ENCODE results near the gene PRAMEF2.
"Not testable (repeated sequence)": the region's sequence is repeated elsewhere in the genome, so short reads cannot be mapped to it uniquely, and the experiment has no call there.

Gene PRAMEF2, protein sequence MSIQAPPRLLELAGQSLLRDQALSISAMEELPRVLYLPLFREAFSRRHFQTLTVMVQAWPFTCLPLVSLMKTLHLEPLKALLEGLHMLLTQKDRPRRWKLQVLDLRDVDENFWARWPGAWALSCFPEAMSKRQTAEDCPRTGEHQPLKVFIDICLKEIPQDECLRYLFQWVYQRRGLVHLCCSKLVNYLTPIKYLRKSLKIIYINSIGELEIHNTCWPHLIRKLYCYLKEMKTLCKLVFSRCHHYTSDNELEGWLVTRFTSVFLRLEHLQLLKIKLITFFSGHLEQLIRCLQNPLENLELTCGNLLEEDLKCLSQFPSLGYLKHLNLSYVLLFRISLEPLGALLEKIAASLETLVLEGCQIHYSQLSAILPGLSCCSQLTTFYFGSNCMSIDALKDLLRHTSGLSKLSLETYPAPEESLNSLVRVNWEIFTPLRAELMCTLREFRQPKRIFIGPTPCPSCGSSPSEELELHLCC

DNA sequence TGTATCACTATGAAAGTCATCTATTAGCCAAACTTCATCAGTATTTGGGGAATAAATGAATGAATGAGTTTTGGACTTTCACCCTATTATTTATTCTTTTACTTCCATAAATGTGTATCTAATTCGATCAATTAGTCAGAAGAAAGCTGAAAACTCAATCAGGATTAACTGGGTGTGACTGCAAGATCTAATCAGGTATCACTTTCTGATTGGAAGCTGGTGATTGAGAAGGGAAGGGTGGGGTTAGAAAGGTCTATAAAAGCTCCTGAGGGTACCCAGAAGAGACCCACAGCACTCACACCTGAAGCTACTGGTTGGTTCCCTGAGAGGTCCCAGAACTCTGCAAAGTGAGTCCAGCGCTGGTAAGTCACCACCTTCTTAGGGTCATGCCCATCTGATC lies at the start of gene PRAMEF2:
PRAMEF2 (plus strand) TSS at position 301 of the 400 bp plus-strand sequence. CDS start 1,924 bp downstream, outside the sequence.
- not testable (repeated sequence) for H4K20me1 ChIP-seq; H3K36me3 ChIP-seq; H3K4me2 ChIP-seq; H3K27me3 ChIP-seq; H3K4me1 ChIP-seq; H3K9me3 ChIP-seq (replicated peaks in 1 of 11); H3K27ac ChIP-seq; H3K4me3 ChIP-seq; H3K9ac ChIP-seq

DNA sequence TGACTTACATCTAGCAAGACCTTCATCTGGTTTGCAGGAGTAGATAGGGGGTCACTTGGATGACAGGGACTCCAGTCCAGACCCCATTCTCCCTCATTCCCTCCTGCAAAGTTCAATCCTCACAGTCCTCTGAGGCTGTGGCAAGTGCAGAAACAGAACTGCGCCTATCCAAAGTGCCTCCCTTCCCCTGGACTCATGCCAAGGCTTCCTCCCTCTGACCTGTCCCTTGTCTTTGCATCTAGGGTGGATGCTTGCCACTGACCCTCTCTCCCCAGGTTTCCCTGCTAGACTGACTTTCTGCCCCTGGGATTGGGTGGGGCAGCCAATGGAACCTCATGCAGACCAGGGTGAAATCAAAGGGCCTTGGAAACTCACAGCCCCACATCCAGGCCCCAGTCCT lies 47.0 kb upstream of the PRAMEF2 start:
- Histone ChIP-seq H3K27me3 (no peaks in the 10 kb centered on the region), H3K36me3 (no peaks in the 10 kb centered on the region), H3K27ac (no peak overlapping the region), H3K4me3 (no peak overlapping the region), H4K20me1 (no peaks in the 10 kb centered on the region; a peak in 2 of 22 replicates), H3K4me1 (no peaks in the 10 kb centered on the region), H3K4me2 (no peak overlapping the region), H3K9ac (no peak overlapping the region), H3K9me3 (replicated peaks in 1 of 11) (peaks cover 0 to 7% (median 2%) of the 10 kb centered on the region in 11 experiments; a peak in 11 of 22 replicates)
- no peak for TF ChIP-seq Cebpa-rat (IDR thresholded peaks at IDR 0.05)

DNA sequence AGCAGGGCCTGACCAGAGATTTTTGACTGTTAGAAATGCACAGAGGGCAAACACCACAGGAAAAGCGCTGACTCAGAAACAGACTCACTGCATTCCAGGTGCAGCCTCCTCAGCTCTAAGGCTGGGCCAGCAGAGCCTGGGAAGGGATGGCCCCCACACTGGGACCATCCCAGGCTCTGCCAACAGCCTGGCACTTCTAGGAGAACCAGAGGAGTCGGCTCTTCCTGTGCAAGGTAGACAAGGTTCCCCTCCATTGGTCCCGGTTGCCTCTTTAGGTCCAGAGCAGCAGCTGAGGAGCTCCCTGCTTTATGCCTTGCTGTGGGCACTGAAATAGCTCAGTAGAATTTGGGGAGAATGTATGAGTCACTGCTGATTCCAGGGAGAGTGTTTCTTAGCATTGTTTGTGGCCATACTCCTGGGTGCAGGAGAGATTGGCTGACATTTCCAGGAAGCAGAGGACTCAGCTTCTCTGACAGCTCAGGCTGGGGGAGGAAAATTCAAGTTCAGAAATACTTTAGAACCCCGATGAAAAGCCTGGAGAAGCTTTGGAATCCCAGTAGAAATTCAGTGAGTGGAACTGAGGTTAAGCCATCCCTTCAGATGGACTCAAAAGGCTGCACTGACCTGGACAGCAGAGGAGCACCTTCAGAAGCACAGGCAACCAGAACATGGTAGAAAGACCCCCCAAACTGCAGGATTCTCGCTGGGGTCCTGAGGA lies 46.0 kb upstream of the PRAMEF2 start:
- H3K9ac ChIP-seq = no peak overlapping the region
- H3K36me3 ChIP-seq = no peaks in the 10 kb centered on the region
- no peak overlapping the region for H3K27ac ChIP-seq
- H3K27me3 ChIP-seq = no peaks in the 10 kb centered on the region
- no peaks in the 10 kb centered on the region for H3K9me3 ChIP-seq (replicated peaks in 1 of 11)
- H3K4me2 ChIP-seq = 0 out of 22 replicates have a peak overlapping the region, but pooled peaks of 1 of the 11 experiments have one; percentile 5
- H3K4me1 ChIP-seq = no peaks in the 10 kb centered on the region
- no peak for TF ChIP-seq Cebpa-rat (IDR thresholded peaks at IDR 0.05)
- no peaks in the 10 kb centered on the region; a peak in 2 of 22 replicates for H4K20me1 ChIP-seq
- no peak overlapping the region for H3K4me3 ChIP-seq

DNA sequence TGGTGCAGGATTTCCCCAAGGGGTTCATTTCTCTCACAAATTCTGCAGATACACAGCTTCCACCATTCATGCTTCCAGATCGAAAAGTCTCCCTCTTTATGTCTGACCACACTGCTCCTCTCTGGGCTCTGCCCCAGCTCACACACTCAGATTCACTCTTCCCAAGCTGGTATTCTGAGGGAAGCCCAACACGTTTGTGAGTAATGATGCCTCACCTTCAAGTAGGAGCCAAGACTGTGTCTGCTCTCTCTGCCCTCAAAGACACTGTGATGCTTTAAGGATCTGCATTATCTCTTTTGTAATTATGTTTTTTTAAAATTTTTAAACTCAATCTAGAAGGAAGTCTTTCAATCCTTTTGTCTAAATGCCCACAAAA lies 45.5 kb upstream of the PRAMEF2 start:
- no peaks in the 10 kb centered on the region for H3K36me3 ChIP-seq
- no peaks in the 10 kb centered on the region; a peak in 2 of 22 replicates for H4K20me1 ChIP-seq
- no peak for TF ChIP-seq Cebpa-rat (IDR thresholded peaks at IDR 0.05)
- H3K4me2 ChIP-seq = no peak overlapping the region
- H3K27me3 ChIP-seq = no peaks in the 10 kb centered on the region
- H3K4me3 ChIP-seq = no peak overlapping the region
- no peak overlapping the region for H3K27ac ChIP-seq
- no peaks in the 10 kb centered on the region for H3K9me3 ChIP-seq (replicated peaks in 1 of 11)
- no peaks in the 10 kb centered on the region for H3K4me1 ChIP-seq
- H3K9ac ChIP-seq = no peak overlapping the region

DNA sequence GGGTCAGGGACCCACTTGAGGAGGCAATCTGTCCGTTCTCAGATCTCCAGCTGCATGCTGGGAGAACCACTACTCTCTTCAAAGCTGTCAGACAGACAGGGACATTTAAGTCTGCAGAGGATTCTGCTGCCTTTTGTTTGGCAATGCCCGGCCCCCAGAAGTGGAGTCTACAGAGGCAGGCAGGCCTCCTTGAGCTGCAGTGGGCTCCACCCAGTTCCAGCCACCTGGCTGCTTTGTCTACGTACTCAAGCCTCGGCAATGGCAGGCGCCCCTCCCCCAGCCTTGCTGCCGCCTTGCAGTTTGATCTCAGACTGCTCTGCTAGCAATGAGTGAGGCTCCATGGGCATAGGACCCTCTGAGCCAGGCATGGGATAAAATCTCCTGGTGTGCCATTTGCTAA lies 37.8 kb upstream of the PRAMEF2 start:
- not testable (repeated sequence) for H3K4me3 ChIP-seq; H3K36me3 ChIP-seq; H3K27ac ChIP-seq; H4K20me1 ChIP-seq; H3K9me3 ChIP-seq (replicated peaks in 1 of 11); H3K27me3 ChIP-seq; H3K9ac ChIP-seq; H3K4me2 ChIP-seq; H3K4me1 ChIP-seq

DNA sequence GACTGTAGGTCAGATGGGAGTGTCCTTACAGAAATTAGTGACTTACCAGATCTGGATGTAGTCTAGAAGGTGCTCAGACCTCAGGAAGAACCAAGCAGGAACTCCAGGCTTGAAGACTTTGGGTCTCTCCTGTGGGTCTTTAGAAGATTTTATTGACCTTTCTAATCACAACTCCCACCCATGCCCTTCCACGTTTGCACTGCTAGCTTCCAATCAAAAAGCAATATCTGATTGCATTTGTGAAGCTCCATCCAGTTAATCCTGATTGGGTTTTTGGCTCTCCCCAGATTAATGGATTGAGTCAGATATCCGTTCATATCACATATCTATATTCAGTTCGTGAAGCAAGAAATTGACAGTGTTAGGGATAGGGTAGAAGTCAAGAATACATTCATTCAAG lies 25.6 kb upstream of the PRAMEF2 start, which contains the start of gene PRAMEF11:
PRAMEF11 (minus strand) TSS at position 101 of the 400 bp plus-strand sequence. CDS start 2,621 bp downstream, outside the sequence.
- not testable (repeated sequence) for H3K4me1 ChIP-seq; H4K20me1 ChIP-seq; H3K4me2 ChIP-seq; H3K27me3 ChIP-seq; H3K9me3 ChIP-seq (replicated peaks in 1 of 11); H3K9ac ChIP-seq; H3K36me3 ChIP-seq; H3K27ac ChIP-seq; H3K4me3 ChIP-seq

DNA sequence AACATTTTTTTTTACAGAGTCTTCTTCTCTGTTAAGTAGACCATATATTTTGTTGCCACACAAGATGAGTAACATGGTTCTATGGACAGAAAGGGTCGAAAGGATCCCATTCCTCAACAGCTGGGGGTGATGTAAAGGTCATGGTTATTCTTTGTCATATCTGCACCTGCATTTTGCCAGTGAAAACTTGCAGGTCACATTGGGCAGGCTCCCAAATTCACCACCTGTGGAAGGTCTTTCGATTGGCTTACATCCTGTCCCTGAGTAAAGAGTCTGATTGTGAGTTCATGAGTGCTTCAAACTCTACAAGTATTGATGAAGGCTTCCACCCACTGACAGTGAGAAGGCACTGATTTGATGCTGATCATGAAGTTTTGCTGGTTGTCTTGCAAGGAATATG lies 23.6 kb upstream of the PRAMEF2 start:
- H3K36me3 ChIP-seq; H3K4me3 ChIP-seq; H3K27me3 ChIP-seq; H3K27ac ChIP-seq; H3K9me3 ChIP-seq (replicated peaks in 1 of 11); H3K9ac ChIP-seq; H4K20me1 ChIP-seq; H3K4me2 ChIP-seq; H3K4me1 ChIP-seq: not testable (repeated sequence)

DNA sequence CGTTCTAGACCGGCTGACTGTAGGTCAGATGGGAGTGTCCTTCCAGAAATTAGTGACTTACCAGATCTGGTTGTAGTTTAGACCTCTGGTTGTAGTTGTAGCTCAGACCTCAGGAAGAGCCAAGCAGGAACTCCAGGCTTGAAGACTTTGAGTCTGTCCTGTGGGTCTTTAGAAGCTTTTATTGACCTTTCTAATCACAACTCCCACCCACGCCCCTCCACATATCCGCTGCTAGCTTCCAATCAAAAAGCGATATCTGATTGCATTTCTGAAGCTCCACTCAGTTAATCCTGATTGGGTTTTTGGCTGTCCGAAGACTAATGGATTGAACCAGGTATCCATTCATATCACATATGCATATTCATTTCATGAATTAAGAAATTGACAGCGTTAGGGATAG lies 8.3 kb upstream of the PRAMEF2 start, which contains the start of gene HNRNPCL1:
HNRNPCL1 (minus strand) TSS at position 101 of the 400 bp plus-strand sequence. CDS start 431 bp downstream, outside the sequence.
- not testable (repeated sequence) for H3K27me3 ChIP-seq; H3K9me3 ChIP-seq (replicated peaks in 1 of 11); H3K4me3 ChIP-seq; H3K27ac ChIP-seq; H4K20me1 ChIP-seq; H3K4me2 ChIP-seq; H3K36me3 ChIP-seq; H3K4me1 ChIP-seq; H3K9ac ChIP-seq

DNA sequence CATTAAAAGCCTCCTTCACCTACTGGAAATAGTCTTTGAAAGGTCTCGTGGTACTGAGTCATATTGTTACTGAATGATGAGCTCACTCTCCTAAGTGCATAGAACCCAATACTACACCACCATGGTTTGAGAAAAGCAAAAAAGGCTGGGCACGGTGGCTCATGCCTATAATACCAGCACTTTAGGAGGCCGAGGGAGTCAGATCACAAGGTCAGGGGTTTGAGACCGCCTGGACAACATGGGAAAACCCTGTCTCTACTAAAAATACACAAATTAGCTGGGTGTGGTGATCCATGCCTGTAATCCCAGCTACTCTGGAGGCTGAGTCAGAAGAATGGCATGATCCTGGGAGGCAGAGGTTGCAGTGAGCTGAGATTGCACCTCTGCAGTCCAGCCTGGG lies 5.1 kb upstream of the PRAMEF2 start:
- TF ChIP-seq Cebpa-rat (IDR thresholded peaks at IDR 0.05) = no peak
- no peaks in the 10 kb centered on the region for H3K27me3 ChIP-seq
- no peak overlapping the region for H3K4me2 ChIP-seq

DNA sequence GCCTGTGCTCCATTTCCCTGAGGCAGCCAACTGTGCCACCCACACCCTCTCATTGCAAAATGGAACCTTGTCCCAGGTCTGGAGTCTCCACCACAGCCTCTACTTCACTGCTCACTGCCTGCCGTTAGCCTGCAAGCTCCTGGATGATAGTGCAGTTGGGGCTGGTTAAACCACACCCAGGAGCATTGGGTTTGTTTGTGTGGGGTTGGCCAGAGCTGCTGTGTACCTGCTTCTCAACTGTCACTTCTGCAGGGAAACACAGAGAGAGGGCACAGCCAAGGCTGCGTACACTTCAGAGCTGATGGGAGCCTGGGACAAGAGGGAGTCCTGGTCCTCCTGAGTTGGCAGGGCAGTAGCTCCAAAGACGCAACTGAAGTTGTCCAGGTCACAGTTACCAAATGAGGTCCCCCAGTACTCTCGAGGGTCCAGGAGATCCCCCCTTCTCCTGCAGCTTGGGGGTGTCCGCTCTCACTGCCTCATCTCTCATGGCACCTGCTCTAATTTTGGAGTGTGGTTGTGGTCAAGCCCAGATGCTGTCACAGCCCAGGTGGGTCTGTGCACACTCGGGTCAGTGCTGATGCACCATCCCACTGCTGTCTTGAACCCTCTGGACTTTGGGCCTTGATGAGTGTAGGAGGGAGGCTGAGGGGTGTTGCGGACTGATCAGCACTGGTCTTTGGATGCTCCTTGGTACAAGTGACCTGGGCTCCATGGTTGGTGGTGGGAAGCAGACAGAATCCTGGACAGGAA lies 6.4 kb downstream of the PRAMEF2 start:
- H4K20me1 ChIP-seq = not testable (repeated sequence)

More for the DNA sequence above, 5.1 kb upstream of the PRAMEF2 start:
- Histone ChIP-seq H4K20me1 (no peaks in the 10 kb centered on the region), H3K4me1 (no peaks in the 10 kb centered on the region), H3K36me3 (no peaks in the 10 kb centered on the region), H3K9me3 (replicated peaks in 1 of 11) (no peaks in the 10 kb centered on the region), H3K9ac (no peak overlapping the region), H3K27ac (no peak overlapping the region), H3K4me3 (no peak overlapping the region)

DNA sequence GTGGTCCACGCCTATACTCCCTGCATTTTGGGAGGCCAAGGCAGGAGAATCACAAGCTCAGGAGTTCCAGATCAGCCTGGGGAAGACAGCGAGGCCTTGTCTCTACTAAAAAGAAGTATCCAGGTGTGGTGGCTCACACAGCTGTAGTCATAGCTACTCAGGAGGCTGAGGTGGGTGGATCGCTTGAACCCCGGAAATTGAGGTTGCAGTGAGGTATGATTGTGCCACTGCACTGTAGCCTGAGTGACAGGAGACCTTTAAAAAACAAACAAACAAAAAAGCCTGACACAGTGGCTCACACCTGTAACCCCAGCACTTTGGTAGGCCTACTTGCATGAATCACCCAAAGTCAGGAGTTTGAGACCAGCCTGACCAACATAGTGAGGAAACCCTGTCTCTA lies 21.6 kb downstream of the PRAMEF2 start:
- H3K27ac ChIP-seq; H3K4me1 ChIP-seq; H3K4me3 ChIP-seq; H3K9ac ChIP-seq; H4K20me1 ChIP-seq; H3K27me3 ChIP-seq; H3K9me3 ChIP-seq (replicated peaks in 1 of 11); H3K36me3 ChIP-seq; H3K4me2 ChIP-seq: not testable (repeated sequence)

More for the DNA sequence above, 6.4 kb downstream of the PRAMEF2 start:
- not testable (repeated sequence) for H3K9me3 ChIP-seq (replicated peaks in 1 of 11); H3K36me3 ChIP-seq; H3K4me3 ChIP-seq; H3K4me1 ChIP-seq; H3K9ac ChIP-seq; H3K27ac ChIP-seq; H3K27me3 ChIP-seq; H3K4me2 ChIP-seq

DNA sequence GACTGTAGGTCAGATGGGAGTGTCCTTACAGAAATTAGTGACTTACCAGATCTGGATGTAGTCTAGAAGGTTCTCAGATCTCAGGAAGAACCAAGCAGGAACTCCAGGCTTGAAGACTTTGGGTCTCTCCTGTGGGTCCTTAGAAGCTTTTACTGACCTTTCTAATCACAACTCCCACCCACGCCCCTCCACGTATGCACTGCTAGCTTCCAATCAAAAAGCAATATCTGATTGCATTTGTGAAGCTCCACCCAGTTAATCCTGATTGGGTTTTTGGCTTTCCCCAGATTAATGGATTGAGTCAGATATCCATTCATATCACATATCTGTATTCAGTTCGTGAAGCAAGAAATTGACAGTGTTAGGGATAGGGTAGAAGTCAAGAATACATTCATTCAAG lies 29.2 kb downstream of the PRAMEF2 start, which contains the start of gene PRAMEF4:
PRAMEF4 (minus strand) TSS at position 101 of the 400 bp plus-strand sequence. CDS start 2,807 bp downstream, outside the sequence.
- not testable (repeated sequence) for H3K27ac ChIP-seq; H3K4me2 ChIP-seq; H3K9ac ChIP-seq; H3K4me3 ChIP-seq; H3K4me1 ChIP-seq; H4K20me1 ChIP-seq; H3K36me3 ChIP-seq; H3K9me3 ChIP-seq (replicated peaks in 1 of 11); H3K27me3 ChIP-seq

DNA sequence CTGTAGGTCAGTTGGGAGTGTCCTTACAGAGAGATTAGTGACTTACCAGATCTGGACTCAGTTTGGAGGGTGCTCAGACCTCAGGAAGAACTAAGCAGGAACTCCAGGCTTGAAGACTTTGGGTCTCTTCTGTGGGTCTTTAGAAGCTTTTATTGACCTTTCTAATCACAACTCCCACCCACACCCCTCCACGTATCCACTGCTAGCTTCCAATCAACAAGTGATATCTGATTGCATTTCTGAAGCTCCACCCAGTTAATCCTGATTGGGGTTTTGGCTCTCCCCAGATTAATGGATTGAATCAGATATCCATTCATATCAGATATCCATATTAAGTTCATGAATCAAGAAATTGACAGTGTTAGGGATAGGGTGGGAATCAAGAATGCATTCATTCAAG lies 41.3 kb downstream of the PRAMEF2 start, which contains the start of gene PRAMEF10:
PRAMEF10 (minus strand) TSS at position 101 of the 400 bp plus-strand sequence. CDS start 2,423 bp downstream, outside the sequence.
- H3K27me3 ChIP-seq; H4K20me1 ChIP-seq; H3K9ac ChIP-seq; H3K9me3 ChIP-seq (replicated peaks in 1 of 11); H3K36me3 ChIP-seq; H3K4me3 ChIP-seq; H3K4me2 ChIP-seq; H3K4me1 ChIP-seq; H3K27ac ChIP-seq: not testable (repeated sequence)

All from BLaER1 treated with 17β-estradiol and CSF1 and Interleukin-3, amounts not matched to agents 10 nM and 100 nM (cell line).